ENCODE results near the gene TCFL5.

The TCFL5 gene

DNA sequence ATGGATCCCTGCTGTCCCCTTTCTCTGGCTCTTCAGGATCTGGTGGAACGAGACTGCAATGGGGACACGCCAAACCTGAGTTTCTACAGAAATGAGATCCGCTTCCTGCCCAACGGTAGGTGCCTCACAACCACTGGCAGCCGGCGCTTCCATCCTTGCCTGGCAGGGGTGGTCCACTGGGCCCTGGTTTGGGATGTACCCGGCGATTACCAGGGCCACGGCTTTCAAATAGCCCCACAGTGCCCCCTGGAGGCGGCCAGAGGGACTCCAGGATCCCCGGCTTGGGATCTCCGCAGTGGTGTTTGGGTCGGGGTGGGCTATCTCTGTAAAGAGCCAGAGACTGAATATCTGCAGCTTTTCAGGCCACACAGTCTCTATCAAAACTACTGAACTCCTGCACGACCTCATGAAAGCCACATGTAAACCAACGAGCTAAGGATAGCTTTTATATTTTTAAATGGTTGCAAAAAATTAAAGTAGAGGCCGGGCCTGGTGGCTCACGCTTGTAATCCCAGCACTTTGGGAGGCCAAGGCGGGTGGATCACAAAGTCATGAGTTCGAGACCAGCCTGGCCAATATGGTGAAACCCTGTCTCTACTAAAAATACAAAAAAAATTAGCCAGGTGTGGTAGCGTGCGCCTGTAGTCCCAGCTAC, 53.3 kb downstream of the TCFL5 start:
- DNase-seq, result peak; percentile 27 to 42

- DNase-seq, result no peak
These were observed 54.0 kb downstream of the TCFL5 start for GRCh38 chr20:62807444-62808210.

- DNase-seq, result no peak
These were observed 55.1 kb downstream of the TCFL5 start for GRCh38 chr20:62806383-62807050.

DNA sequence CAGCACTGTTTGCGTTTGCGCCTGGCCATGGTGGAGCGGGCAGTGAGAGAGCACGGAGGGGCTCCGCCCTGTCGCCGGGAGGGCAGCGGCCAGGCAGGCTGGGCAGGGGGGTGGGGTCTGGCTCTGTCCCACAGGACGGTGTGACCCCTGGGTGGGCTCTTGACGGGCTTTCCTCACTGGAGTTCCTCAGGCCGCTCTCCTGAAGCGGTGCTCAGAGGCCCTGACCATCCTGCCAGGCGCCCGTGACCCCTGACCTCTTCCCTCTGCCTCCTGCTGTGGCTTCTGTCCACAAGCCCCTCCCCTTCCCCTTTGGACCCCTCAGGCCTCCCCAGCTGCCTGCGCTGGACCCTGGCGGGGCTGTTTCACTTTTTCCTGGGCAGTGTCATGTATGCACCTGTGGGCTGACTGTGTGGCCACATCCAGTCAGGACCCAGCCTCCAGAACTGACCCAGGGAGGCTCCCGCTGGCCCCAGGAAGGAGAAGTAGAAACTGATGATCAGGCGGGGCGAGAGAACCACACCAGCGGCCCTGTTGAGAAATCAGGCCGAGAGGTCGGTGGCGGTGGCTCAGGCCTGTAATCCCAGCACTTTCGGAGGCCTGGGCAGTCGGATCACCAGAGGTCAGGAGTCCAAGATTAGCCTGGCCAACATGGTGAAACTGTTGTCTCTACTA, 55.8 kb downstream of the TCFL5 start:
- DNase-seq, result peak in 1 of 2 donors; percentile 48

DNA sequence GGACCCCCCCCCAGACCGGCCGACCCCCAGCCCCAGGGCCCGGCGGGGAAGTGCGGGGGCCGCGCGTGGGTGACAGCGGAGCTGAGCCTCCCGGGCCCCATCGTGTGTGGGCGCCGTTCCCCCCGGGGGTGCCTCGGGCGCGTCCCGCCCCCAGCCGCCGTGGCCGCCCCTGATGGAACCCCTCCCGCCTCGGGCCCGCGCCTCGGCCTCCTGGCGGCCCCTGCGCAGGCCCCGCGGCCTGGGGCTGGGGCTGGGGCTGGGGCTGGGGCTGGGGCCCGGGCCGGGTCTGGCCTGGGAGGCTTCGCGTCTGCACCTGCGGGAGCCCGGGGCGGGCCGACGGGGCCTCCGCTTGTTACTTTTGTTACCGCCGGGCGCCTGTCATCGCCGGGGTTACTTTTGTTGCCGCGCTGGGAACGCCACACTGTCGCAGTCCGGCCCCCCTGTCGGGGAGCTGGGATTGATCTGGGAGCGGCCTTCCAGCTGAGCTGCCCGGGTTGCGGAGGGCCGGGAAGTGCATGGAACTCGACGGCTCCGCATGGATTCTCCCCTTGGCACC, 56.4 kb downstream of the TCFL5 start:
- no peak for DNase-seq

GRCh38 chr20:62804627-62805154, 56.9 kb downstream of the TCFL5 start, which contains the start of gene OGFR:
Gene OGFR (plus strand): TSS chr20:62804835. CDS start chr20:62804860, 25 bp downstream.
- peak; percentile 35 to 37 for DNase-seq

DNA sequence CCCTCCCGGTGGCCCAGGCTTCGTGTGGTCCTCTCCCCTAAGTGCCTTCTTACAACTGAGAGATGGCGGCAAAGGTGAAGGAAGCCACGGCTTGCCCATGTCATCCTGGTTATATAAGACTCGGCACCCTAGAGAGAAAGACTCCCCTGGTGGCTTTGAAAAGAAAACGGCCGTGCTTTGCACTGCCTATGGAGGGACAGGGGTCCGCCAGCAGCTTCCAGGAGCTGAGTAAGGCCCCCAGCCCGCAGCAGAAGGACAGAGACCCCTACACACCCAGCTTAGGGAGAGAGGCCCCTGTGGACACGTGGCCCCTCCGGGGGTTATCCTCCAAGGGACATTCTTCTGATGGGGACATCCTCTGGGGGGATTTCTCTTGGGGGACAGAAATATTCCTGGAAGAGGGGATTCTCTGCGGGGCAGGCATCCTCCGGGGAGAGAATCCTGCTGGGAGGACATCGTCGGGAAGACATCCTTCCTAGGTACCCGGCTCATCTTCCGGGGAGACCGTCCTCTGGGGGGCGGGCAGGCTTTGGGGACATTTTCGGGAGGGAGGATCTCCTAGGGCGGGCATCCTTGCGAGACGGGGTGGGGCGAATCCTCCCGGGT, 57.5 kb downstream of the TCFL5 start:
- DNase-seq, result no peak

DNA sequence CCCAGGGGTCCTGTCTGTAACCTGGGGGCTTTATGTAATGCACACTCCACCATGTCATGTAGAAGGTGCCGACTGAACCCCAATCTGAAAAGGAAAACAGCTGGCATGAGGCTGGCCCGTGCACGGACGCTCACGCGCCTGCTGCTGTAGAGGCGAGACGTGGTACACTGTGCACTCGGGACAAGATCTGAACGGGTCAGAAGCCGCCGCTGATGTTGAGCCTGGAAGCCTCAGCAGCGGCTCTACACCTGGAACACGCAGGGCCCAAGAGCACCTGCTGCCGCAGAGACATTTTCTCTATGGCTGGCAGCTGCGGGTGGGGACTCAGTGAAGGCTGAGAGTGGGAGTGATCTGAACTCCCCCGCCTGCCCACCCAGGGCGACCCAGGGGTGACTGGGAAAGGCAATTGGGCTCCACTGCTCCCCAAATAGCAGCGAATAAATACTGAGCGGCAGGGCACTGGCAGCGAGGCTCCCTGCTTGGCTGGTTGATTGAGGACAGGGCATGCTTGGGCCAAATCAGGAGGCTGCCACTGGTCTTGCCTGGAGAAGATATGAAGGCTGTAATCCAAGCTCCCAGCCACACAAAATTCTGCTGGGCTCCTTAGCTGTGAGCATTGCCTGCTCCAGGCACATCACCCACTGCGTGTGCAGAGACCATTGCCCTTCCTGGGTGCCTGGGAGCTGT, 59.5 kb downstream of the TCFL5 start:
- DNase-seq, result no peak

DNA sequence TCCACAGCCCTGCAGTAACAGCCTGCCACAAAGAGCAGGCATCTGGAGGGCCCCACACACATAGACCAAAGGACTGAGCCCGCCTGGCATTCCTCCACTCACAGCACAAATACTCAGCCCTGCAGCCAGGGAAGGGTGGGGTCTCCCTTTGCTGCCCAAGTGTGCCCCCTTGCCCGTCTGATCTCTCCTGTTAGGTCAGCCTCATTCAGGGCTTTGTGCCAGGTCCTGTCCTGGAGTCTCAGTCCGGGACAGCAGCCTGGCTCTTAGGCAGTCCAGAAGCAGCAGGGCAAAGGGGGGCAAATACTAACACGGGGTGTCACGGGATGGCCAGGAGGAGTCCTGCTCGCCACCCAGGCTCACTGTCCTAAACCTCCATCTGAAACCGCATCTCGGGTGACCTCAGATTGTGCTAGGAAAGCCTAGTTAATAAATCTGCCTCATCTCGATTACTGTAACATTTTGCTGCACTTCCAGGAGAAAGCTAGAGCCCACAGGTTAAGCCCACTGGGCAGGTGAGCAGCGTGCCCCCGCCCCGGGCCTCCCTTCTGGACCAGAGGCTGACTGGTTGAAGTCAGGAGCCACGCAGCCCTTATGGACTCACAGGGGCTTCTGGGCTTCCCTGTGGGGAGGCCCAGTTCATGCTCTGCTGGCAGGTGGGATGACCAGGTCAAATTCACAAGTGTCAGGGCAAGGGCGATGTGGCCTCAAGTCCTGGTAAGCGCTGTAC, 60.2 kb downstream of the TCFL5 start:
- no peak for DNase-seq

- DNase-seq, result no peak
These were observed 61.0 kb downstream of the TCFL5 start for GRCh38 chr20:62800314-62801259.

GRCh38 chr20:62799873-62800272, 61.7 kb downstream of the TCFL5 start:
- no peak for DNase-seq

GRCh38 chr20:62799459-62799858, 62.2 kb downstream of the TCFL5 start:
- no peak for DNase-seq

DNA sequence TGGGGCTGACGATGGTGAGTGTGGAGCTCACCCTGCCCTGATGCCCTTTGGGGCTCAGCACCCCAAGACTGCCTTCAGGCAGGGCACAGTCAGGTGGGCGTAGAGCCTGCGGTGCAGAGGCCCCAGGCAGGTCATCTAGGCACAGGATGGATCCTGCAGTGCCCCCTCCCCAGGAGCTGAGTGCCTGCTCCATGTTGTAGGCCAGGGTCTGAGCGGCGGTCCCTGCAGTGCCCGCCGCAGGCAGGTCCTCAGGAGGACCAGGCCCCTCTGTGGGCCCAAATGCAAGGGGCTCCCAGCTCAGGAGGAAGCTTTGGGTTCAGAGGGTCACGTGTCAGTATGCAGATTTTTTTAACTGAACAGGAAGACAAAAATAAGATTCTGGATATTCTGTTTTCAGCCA, 62.6 kb downstream of the TCFL5 start:
- no peak for DNase-seq

GRCh38 chr20:62797671-62798532, 63.7 kb downstream of the TCFL5 start:
- no peak for DNase-seq

DNA sequence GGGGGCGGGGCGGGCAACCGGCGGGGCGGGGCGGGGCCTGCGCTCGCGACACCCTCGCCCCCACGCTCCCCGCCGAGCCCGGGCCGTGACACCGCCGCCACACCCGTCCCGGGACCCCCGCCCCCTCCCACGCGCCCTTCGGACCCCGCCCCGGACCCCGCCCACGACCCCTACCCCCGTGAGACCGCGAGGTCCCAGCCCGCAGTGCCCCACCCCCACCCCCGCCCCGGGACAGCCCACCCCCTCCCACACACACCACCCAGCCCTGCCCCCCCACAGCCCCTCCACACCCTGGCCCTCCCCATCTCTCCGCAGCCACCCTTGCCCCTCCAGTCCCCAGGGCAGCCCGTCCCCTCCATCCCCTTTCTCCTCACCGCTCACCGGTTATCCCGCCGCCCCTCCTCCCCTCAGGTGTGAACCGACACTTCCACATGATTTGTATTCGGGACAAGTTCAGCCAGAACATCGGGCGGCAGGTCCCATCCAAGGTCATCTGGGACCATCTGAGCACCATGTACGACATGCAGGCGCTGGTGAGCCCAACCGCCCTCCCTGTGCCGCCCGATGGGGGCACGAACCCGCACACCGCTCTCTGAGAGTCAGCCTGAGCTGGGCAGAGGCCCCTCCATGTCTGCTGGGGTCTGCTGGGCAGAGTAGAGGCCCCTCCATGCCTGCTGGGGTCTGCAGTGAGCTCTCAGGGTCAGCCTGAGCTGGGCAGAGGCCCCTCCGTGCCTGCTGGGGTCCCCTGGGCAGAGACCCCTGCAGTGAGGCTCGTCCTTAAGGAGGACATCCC, 64.7 kb downstream of the TCFL5 start:
- no peak for DNase-seq

- DNase-seq, result peak in 1 of 2 donors; percentile 49
These were observed 66.4 kb downstream of the TCFL5 start for GRCh38 chr20:62795023-62795761.

Measured in bone marrow (tissue), 2 donors.